Measurements from ENCODE around the gene TMEFF2.
"Not testable (repeated sequence)": the region's sequence is repeated elsewhere in the genome, so short reads cannot be mapped to it uniquely, and the experiment has no call there.

Gene TMEFF2

GRCh38 chr2:192098814-192099491, 95.8 kb downstream of the TMEFF2 start:
- Histone ChIP-seq H3K36me3 (ENCODE audit: low read depth) (no peaks in the 10 kb centered on the region), H3K4me3 (ENCODE audit: severe bottlenecking) (no peak overlapping the region), H3K27ac (ENCODE audit: poor library complexity, severe bottlenecking) (no peak overlapping the region), H3K9me3 (ENCODE audit: severe bottlenecking) (no peaks in the 10 kb centered on the region), H3K4me1 (ENCODE audit: insufficient read depth, poor library complexity, severe bottlenecking) (no peaks in the 10 kb centered on the region), H3K27me3 (ENCODE audit: insufficient read depth, poor library complexity, severe bottlenecking) (no peaks in the 10 kb centered on the region)
- TF ChIP-seq, protein P1, sequence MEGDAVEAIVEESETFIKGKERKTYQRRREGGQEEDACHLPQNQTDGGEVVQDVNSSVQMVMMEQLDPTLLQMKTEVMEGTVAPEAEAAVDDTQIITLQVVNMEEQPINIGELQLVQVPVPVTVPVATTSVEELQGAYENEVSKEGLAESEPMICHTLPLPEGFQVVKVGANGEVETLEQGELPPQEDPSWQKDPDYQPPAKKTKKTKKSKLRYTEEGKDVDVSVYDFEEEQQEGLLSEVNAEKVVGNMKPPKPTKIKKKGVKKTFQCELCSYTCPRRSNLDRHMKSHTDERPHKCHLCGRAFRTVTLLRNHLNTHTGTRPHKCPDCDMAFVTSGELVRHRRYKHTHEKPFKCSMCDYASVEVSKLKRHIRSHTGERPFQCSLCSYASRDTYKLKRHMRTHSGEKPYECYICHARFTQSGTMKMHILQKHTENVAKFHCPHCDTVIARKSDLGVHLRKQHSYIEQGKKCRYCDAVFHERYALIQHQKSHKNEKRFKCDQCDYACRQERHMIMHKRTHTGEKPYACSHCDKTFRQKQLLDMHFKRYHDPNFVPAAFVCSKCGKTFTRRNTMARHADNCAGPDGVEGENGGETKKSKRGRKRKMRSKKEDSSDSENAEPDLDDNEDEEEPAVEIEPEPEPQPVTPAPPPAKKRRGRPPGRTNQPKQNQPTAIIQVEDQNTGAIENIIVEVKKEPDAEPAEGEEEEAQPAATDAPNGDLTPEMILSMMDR (IDR thresholded peaks at IDR 0.05; ENCODE audit: poor library complexity, severe bottlenecking) = no peak
- ATAC-seq (ENCODE audit: low read depth) (no peak), DNase-seq (ENCODE audit: low spot score) (no peak)

DNA sequence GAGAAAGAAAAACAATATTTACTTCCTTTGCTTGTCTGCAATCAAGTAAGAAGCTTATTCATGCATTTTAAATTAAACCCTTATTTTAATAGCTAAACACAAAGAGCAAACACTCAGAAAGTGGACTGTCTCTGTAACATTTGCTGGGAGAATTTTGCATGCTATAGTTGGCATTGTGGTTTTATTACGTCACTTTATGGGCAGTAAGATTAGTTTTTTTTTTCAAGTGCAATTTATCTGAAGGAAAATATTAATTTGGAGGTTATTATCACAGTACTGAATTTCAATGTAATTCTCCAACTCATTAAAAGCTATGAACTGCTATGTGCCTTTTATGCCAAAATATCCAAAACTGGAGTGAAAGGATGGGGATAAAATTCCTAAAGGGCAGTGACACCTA, 103.3 kb downstream of the TMEFF2 start:
- Histone ChIP-seq H3K4me1 (ENCODE audit: insufficient read depth, poor library complexity, severe bottlenecking) (no peaks in the 10 kb centered on the region), H3K27me3 (ENCODE audit: insufficient read depth, poor library complexity, severe bottlenecking) (no peaks in the 10 kb centered on the region), H3K4me3 (ENCODE audit: severe bottlenecking) (no peak overlapping the region), H3K9me3 (ENCODE audit: severe bottlenecking) (no peaks in the 10 kb centered on the region), H3K27ac (ENCODE audit: poor library complexity, severe bottlenecking) (no peak overlapping the region), H3K36me3 (ENCODE audit: low read depth) (no peaks in the 10 kb centered on the region)
- TF ChIP-seq, protein P1 (IDR thresholded peaks at IDR 0.05; ENCODE audit: poor library complexity, severe bottlenecking) = no peak
- no peak for ATAC-seq (ENCODE audit: low read depth)
- DNase-seq (ENCODE audit: low spot score) = no peak

- Histone ChIP-seq H3K27me3 (ENCODE audit: insufficient read depth, poor library complexity, severe bottlenecking) (no peaks in the 10 kb centered on the region), H3K4me1 (ENCODE audit: insufficient read depth, poor library complexity, severe bottlenecking) (no peaks in the 10 kb centered on the region), H3K36me3 (ENCODE audit: low read depth) (no peaks in the 10 kb centered on the region), H3K4me3 (ENCODE audit: severe bottlenecking) (no peak overlapping the region), H3K9me3 (ENCODE audit: severe bottlenecking) (no peaks in the 10 kb centered on the region), H3K27ac (ENCODE audit: poor library complexity, severe bottlenecking) (no peak overlapping the region)
- TF ChIP-seq, protein P1 (IDR thresholded peaks at IDR 0.05; ENCODE audit: poor library complexity, severe bottlenecking) = no peak
- no peak for DNase-seq (ENCODE audit: low spot score)
- no peak for ATAC-seq (ENCODE audit: low read depth)
Measured at GRCh38 chr2:192090911-192091310, 103.8 kb downstream of the TMEFF2 start.

DNA sequence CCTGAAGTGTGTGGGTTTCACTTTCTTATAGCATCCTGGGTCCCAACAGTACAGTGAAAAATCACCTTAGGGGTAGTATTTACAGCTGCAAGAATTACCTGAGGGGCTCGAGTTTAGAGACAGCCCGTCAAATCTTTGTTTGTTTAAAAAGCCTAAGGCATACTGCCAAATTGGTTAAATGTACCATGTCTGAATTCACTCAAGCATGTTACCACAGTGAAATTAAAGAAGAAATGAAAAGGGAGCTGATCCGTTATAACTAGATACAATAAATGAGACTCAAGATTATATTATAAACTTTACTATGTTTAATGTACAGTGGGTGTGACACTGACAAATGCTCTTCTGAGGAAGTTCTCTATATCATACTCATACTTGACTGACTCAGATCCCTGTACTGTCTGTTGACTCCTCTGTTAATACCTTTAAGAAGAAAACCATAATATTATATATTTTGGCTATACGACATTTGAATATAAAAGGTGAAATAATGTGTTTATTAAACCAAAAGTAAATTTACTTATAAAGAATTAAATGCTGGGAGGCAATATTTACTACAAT, 107.3 kb downstream of the TMEFF2 start:
- ATAC-seq (ENCODE audit: low read depth) (peak; percentile 54; the same call in 1 of the 3 replicates), DNase-seq (ENCODE audit: low spot score) (no peak)
- no peaks in the 10 kb centered on the region for H3K9me3 ChIP-seq (ENCODE audit: severe bottlenecking)
- TF ChIP-seq, protein P1 (IDR thresholded peaks at IDR 0.05; ENCODE audit: poor library complexity, severe bottlenecking) = no peak
- H3K27ac ChIP-seq (ENCODE audit: poor library complexity, severe bottlenecking) = no peak overlapping the region
- H3K4me3 ChIP-seq (ENCODE audit: severe bottlenecking) = no peak overlapping the region
- H3K4me1 ChIP-seq (ENCODE audit: insufficient read depth, poor library complexity, severe bottlenecking) = no peaks in the 10 kb centered on the region
- H3K27me3 ChIP-seq (ENCODE audit: insufficient read depth, poor library complexity, severe bottlenecking) = no peaks in the 10 kb centered on the region
- no peaks in the 10 kb centered on the region for H3K36me3 ChIP-seq (ENCODE audit: low read depth)

DNA sequence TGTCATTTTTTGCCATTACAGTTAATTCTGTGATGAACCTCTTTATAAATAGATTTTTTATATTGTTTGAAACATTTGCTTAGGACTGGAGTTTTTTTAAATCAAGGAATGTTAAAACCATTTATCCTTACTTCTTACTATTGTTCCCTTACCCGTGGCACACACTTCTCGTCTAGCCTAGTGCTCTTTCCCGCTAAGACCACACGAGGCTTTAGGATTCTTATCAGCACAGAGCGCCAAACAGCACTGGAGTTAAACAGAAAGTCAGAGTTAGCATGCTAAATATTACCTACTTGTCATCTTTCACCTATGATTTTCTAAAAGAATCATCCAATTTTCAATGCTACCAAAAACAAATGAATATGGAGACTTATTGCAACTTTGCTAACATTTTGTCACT, 112.6 kb downstream of the TMEFF2 start:
- ATAC-seq (ENCODE audit: low read depth) = no peak
- Histone ChIP-seq H3K4me1 (ENCODE audit: insufficient read depth, poor library complexity, severe bottlenecking) (no peaks in the 10 kb centered on the region), H3K27ac (ENCODE audit: poor library complexity, severe bottlenecking) (no peak overlapping the region), H3K9me3 (ENCODE audit: severe bottlenecking) (no peaks in the 10 kb centered on the region), H3K36me3 (ENCODE audit: low read depth) (no peaks in the 10 kb centered on the region), H3K4me3 (ENCODE audit: severe bottlenecking) (no peak overlapping the region), H3K27me3 (ENCODE audit: insufficient read depth, poor library complexity, severe bottlenecking) (no peaks in the 10 kb centered on the region)
- TF ChIP-seq, protein P1 (IDR thresholded peaks at IDR 0.05; ENCODE audit: poor library complexity, severe bottlenecking) = no peak
- no peak for DNase-seq (ENCODE audit: low spot score)

DNA sequence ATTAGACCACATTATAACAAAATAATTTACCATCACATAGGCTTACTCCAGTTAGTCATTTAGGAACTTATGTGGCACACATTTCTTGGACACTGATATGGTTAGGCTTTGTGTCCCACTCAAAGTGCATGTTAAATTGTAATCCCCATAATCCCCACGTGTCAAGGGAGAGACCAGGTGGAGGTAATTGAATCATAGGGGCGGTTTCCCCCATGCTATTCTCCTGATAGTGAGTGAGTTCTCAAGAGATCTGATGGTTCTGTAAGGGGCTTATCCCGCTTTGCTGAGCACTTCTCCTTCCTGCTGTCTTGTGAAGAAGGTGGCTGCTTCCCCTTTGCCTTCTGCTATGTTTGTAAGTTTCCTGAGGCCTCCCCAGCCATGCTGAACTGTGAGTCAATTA, 114.6 kb downstream of the TMEFF2 start:
- not testable (repeated sequence) for H3K4me1 ChIP-seq (ENCODE audit: insufficient read depth, poor library complexity, severe bottlenecking); H3K27ac ChIP-seq (ENCODE audit: poor library complexity, severe bottlenecking); H3K27me3 ChIP-seq (ENCODE audit: insufficient read depth, poor library complexity, severe bottlenecking); H3K36me3 ChIP-seq (ENCODE audit: low read depth); DNase-seq (ENCODE audit: low spot score); ATAC-seq (ENCODE audit: low read depth); H3K9me3 ChIP-seq (ENCODE audit: severe bottlenecking); H3K4me3 ChIP-seq (ENCODE audit: severe bottlenecking)
